Activated B cell treated with CpG ODN at 0.5 μM for 24 hours (primary cell): ENCODE data around the gene NPR2. TPM values are rescaled to one million over a fixed set of nuclear protein-coding genes. Genes with fewer than 3 reads are reported as not detected.

ENCODE experiments used
- ATAC-seq: fragments of 200-7000 bp; cut with Tn5 transposase; one replicate; pipeline ENCODE4 v1.10.0; 2021; ENCODE audit warnings: low read depth, mild to moderate bottlenecking, moderate library complexity
- CTCF ChIA-PET: fragments of 350-600 bp; sonication (Branson Sonifier 250); formaldehyde crosslinking; loops from one replicate; lab custom pipeline; 2021; ENCODE audit warnings: antibody characterized with exemption; lab: Charles Lee
- POLR2A ChIA-PET: fragments of 350-600 bp; sonication (Branson Sonifier 250); formaldehyde crosslinking; loops from one replicate; lab custom pipeline; 2021; ENCODE audit warnings: antibody characterized with exemption; lab: Charles Lee
- DNase-seq: peaks from one replicate; pipeline ENCODE4 v3.0.0; 2022
- H3K27ac Mint-ChIP-seq: one replicate; pipeline ENCODE4 v1.8.0; 2020; ENCODE audit warnings: mixed read lengths
- H3K27me3 Mint-ChIP-seq: one replicate; pipeline ENCODE4 v1.8.0; 2021; ENCODE audit warnings: mixed read lengths
- H3K36me3 Mint-ChIP-seq: one replicate; pipeline ENCODE4 v1.8.0; 2021; ENCODE audit warnings: low read depth, mixed read lengths
- H3K4me1 Mint-ChIP-seq: one replicate; pipeline ENCODE4 v1.8.0; 2021; ENCODE audit warnings: mixed read lengths
- H3K4me3 Mint-ChIP-seq: one replicate; pipeline ENCODE4 v1.8.0; 2020; ENCODE audit warnings: mild to moderate bottlenecking, mixed read lengths
- H3K9me3 Mint-ChIP-seq: one replicate; pipeline ENCODE4 v1.8.0; 2020; ENCODE audit warnings: mixed read lengths
- CTCF ChIP-seq: fragments of 200-600 bp; IDR thresholded peaks from one replicate; pipeline ENCODE4 v1.8.0; 2022; ENCODE audit warnings: antibody characterized with exemption, mild to moderate bottlenecking
- intact Hi-C: fragments of 100-400 bp; cut with micrococcal nuclease; formaldehyde crosslinking; loops from one replicate; pipeline ENCODE4 v1.15.1; 2024
- total RNA-seq: library from RNA; stranded (reverse); gene quantifications from 2 replicates; pipeline ENCODE4 v1.2.3, GENCODE V29; 2022

NPR2 gene
- total RNA-seq, 1 donor from 2014 or later: 4.6 TPM

GRCh38 chr9:35818341-35818740 is 26.9 kb downstream of the NPR2 start:
- intact Hi-C loops: loop anchor here (5.0 to 10.0 kb wide), 3 partner anchors 949 to 2004 kb away; partner anchors contain the start of genes RPP25L and UBE2R2
- peaks cover 16% of the 10 kb centered on the region for H3K4me1 Mint-ChIP-seq
- no peak overlapping the region for H3K27ac Mint-ChIP-seq
- ChIA-PET CTCF (no interaction called here), POLR2A (no interaction called here)
- ATAC-seq (no peak), DNase-seq (no peak)
- peaks cover 9% of the 10 kb centered on the region for H3K36me3 Mint-ChIP-seq
- H3K9me3 Mint-ChIP-seq: no peaks in the 10 kb centered on the region
- no peak overlapping the region for H3K4me3 Mint-ChIP-seq
- TF ChIP-seq CTCF: no peak
- no peaks in the 10 kb centered on the region for H3K27me3 Mint-ChIP-seq

GRCh38 chr9:35820076-35820475 is 28.7 kb downstream of the NPR2 start:
- POLR2A ChIA-PET: no interaction called here
- intact Hi-C loops: no loop called here

GRCh38 chr9:35822926-35823325 is 31.5 kb downstream of the NPR2 start:
- Mint-ChIP-seq H3K27me3 (no peaks in the 10 kb centered on the region), H3K4me1 (peaks cover 6% of the 10 kb centered on the region), H3K9me3 (no peaks in the 10 kb centered on the region), H3K27ac (no peak overlapping the region), H3K36me3 (no peaks in the 10 kb centered on the region), H3K4me3 (no peak overlapping the region)
- no peak for TF ChIP-seq CTCF
- POLR2A ChIA-PET: interaction anchor here (0.9 kb wide), 1 partner anchor 8 kb away, joined by 3 read pairs; the partner anchor contains the start of gene HINT2
- intact Hi-C loops: no loop called here
- DNase-seq (no peak), ATAC-seq (no peak)
- CTCF ChIA-PET: interaction anchor here (1.0 to 1.3 kb wide), 2 partner anchors 33 to 59 kb away, joined by 4 to 7 read pairs; no protein-coding TSS in a partner anchor

More at GRCh38 chr9:35820076-35820475, 28.7 kb downstream of the NPR2 start:
- no peaks in the 10 kb centered on the region for H3K9me3 Mint-ChIP-seq
- no peak overlapping the region for H3K27ac Mint-ChIP-seq
- H3K4me1 Mint-ChIP-seq: peaks cover 6% of the 10 kb centered on the region
- ATAC-seq: no peak
- no peaks in the 10 kb centered on the region for H3K27me3 Mint-ChIP-seq
- CTCF ChIA-PET: no interaction called here
- no peak overlapping the region for H3K4me3 Mint-ChIP-seq
- peaks cover 5% of the 10 kb centered on the region for H3K36me3 Mint-ChIP-seq
- no peak for DNase-seq
- TF ChIP-seq CTCF: no peak

GRCh38 chr9:35826071-35826701 is 34.8 kb downstream of the NPR2 start:
- ChIA-PET POLR2A (interaction anchor here (0.7 to 1.4 kb wide), 6 partner anchors 14 to 77 kb away, joined by 3 to 4 read pairs (median 3); partner anchors contain the start of genes GBA2, RGP1 and SPAG8), CTCF (interaction anchor here (0.9 to 4.3 kb wide), 32 partner anchors 12 to 222 kb away, joined by 3 to 114 read pairs (median 4); partner anchors contain the start of genes CREB3, GBA2, HINT2 and RGP1)
- no peaks in the 10 kb centered on the region for H3K27me3 Mint-ChIP-seq
- no peak for TF ChIP-seq CTCF
- intact Hi-C loops: loop anchor here (1.0 to 5.0 kb wide), 7 partner anchors 36 to 709 kb away; partner anchors contain the start of gene ATOSB
- DNase-seq (no peak), ATAC-seq (peak; percentile 49)
- peaks cover 21% of the 10 kb centered on the region for H3K4me1 Mint-ChIP-seq
- H3K36me3 Mint-ChIP-seq: peaks cover 4% of the 10 kb centered on the region
- H3K27ac Mint-ChIP-seq: peak overlapping the region; percentile 10
- no peaks in the 10 kb centered on the region for H3K9me3 Mint-ChIP-seq
- H3K4me3 Mint-ChIP-seq: peak overlapping the region; percentile 55

- Mint-ChIP-seq H3K27me3 (no peaks in the 10 kb centered on the region), H3K9me3 (no peaks in the 10 kb centered on the region), H3K36me3 (peaks cover 4% of the 10 kb centered on the region), H3K4me3 (peak overlapping the region; percentile 42), H3K27ac (no peak overlapping the region), H3K4me1 (peaks cover 21% of the 10 kb centered on the region)
- intact Hi-C loops: loop anchor here (2.0 to 5.0 kb wide), 2 partner anchors 181 to 710 kb away; partner anchors contain the start of gene ATOSB
- POLR2A ChIA-PET: no interaction called here
- CTCF ChIA-PET: interaction anchor here (0.9 to 4.3 kb wide), 5 partner anchors 10 to 54 kb away, joined by 3 to 114 read pairs (median 28); partner anchors contain the start of genes HINT2 and SPAG8
- DNase-seq (no peak), ATAC-seq (no peak)
- no peak for TF ChIP-seq CTCF
Observed at GRCh38 chr9:35827486-35827885, 36.1 kb downstream of the NPR2 start.
